Measurements from ENCODE around the gene PC.

DNA sequence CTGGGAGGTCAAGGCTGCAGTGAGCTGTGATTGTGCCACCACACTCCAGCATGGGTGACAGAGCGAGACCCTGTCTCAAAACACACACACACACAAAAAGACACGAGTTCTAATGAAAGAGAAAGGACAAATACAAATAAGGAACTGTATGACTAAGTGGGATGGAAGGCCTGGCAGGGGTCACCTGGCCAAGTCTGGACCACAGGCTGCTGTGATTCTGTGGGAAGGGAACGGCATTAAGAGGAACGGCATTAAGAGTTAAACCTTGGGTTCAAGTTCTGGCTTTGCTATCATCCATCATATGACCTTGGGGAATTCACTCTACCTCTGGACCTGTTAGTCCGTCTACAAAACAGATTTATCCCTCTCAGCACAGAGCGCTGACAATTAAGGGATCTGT lies 53.6 kb downstream of the PC start:
- TF ChIP-seq, protein P1, sequence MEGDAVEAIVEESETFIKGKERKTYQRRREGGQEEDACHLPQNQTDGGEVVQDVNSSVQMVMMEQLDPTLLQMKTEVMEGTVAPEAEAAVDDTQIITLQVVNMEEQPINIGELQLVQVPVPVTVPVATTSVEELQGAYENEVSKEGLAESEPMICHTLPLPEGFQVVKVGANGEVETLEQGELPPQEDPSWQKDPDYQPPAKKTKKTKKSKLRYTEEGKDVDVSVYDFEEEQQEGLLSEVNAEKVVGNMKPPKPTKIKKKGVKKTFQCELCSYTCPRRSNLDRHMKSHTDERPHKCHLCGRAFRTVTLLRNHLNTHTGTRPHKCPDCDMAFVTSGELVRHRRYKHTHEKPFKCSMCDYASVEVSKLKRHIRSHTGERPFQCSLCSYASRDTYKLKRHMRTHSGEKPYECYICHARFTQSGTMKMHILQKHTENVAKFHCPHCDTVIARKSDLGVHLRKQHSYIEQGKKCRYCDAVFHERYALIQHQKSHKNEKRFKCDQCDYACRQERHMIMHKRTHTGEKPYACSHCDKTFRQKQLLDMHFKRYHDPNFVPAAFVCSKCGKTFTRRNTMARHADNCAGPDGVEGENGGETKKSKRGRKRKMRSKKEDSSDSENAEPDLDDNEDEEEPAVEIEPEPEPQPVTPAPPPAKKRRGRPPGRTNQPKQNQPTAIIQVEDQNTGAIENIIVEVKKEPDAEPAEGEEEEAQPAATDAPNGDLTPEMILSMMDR (conservative IDR thresholded peaks at IDR 0.05; ENCODE audit: low read depth, low read length) = no peak
- TF ChIP-seq EZH2 (IDR thresholded peaks at IDR 0.05; ENCODE audit: low read length, unreplicated experiment) = no peak

Measured in PC-3 (cell line).